SK-N-SH (cell line): Measurements from ENCODE around the gene COL2A1. TPM values are rescaled to one million over a fixed set of nuclear protein-coding genes. Genes with fewer than 3 reads are reported as not detected.

Source experiments
- CTCF ChIA-PET: fragments of 300-600, 350-600 bp; formaldehyde crosslinking; extraction: SDS; loops from one replicate; lab custom pipeline; 2021; lab: Yijun Ruan, JAX
- POLR2A ChIA-PET: fragments of 350-600 bp; sonication (Branson Sonifier 250); formaldehyde crosslinking; extraction: SDS; loops from one replicate; lab custom pipeline; 2020; ENCODE audit warnings: antibody characterized with exemption, inconsistent platforms; lab: Yijun Ruan, JAX
- DNase-seq: peaks from one replicate; pipeline ENCODE4 v3.0.0; 2012
- H2AFZ ChIP-seq: fragments of 200-600 bp; sonication (generic); 2 replicates; pipeline ENCODE4 v1.8.1; 2016; ENCODE audit warnings: antibody characterized with exemption, mild to moderate bottlenecking, low read depth
- H3F3A ChIP-seq: fragments of 200-600 bp; sonication (generic); replicated peaks from 2 replicates; pipeline ENCODE3; 2016; ENCODE audit warnings: antibody characterized with exemption, mild to moderate bottlenecking; ENCODE audit not compliant: insufficient read depth
- H3K27ac ChIP-seq, 2 experiments: fragments of 200-500 bp in 1 of 2; fragments of 200-600 bp in 1 of 2; sonication (Bioruptor generic) in 1 of 2; sonication (generic), shearing (Covaris generic) in 1 of 2; 2 replicates each; pipeline versions ENCODE4 v1.5.1 to v1.6.1; 2014 to 2016; ENCODE audit warnings: low read depth in 2 of 2, inconsistent platforms in 1 of 2, low read length in 1 of 2, mild to moderate bottlenecking in 1 of 2, mixed read lengths in 1 of 2
- H3K27me3 ChIP-seq: fragments of 200-600 bp; sonication (generic), shearing (Covaris generic); 2 replicates; pipeline ENCODE4 v1.6.1; 2016; ENCODE audit warnings: mixed run types; ENCODE audit not compliant: insufficient read depth
- H3K36me3 ChIP-seq, 2 experiments: fragments of 200-500 bp in 1 of 2; fragments of 200-600 bp in 1 of 2; sonication (Bioruptor generic) in 1 of 2; sonication (generic) in 1 of 2; replicated peaks in 1 of 2; 2 replicates each; pipeline versions ENCODE3 to v1.5.1; 2014 to 2016; ENCODE audit warnings: low read length in 1 of 2, mild to moderate bottlenecking in 1 of 2; ENCODE audit not compliant: insufficient read depth in 2 of 2, control insufficient read depth in 1 of 2
- H3K4me1 ChIP-seq, 2 experiments: fragments of 200-500 bp in 1 of 2; fragments of 200-600 bp in 1 of 2; sonication (Bioruptor generic) in 1 of 2; sonication (generic), shearing (Covaris generic) in 1 of 2; 2 replicates each; pipeline versions ENCODE4 v1.5.1 to v1.6.1; 2014 to 2016; ENCODE audit warnings: low read depth in 1 of 2, low read length in 1 of 2, mixed run types in 1 of 2; ENCODE audit not compliant: insufficient read depth in 2 of 2, control insufficient read depth in 1 of 2
- H3K4me2 ChIP-seq: fragments of 200-600 bp; sonication (generic), shearing (Covaris generic); 2 replicates; pipeline ENCODE4 v1.6.1; 2017; ENCODE audit warnings: mixed run types
- H3K4me3 ChIP-seq, 2 experiments: fragments of 200-500 bp in 1 of 2; fragments of 200-600 bp in 1 of 2; sonication (Bioruptor generic) in 1 of 2; sonication (generic), shearing (Covaris generic) in 1 of 2; 2 replicates each; pipeline versions ENCODE4 v1.5.1 to v1.8.1; 2014 to 2016; ENCODE audit warnings: low read depth in 2 of 2, inconsistent platforms in 1 of 2, low read length in 1 of 2, mild to moderate bottlenecking in 1 of 2, mixed read lengths in 1 of 2, moderate library complexity in 1 of 2
- H3K79me2 ChIP-seq: fragments of 200-600 bp; sonication (generic); 2 replicates; pipeline ENCODE4 v1.8.1; 2017; ENCODE audit warnings: mild to moderate bottlenecking; ENCODE audit not compliant: insufficient read depth
- H3K9ac ChIP-seq: fragments of 200-600 bp; sonication (generic); 2 replicates; pipeline ENCODE4 v1.6.1; 2017; ENCODE audit warnings: mixed run types
- H3K9me2 ChIP-seq: fragments of 200-600 bp; sonication (generic); 2 replicates; pipeline ENCODE4 v1.6.1; 2017; ENCODE audit warnings: mixed run types
- H3K9me3 ChIP-seq: fragments of 200-600 bp; sonication (generic); 2 replicates; pipeline ENCODE4 v1.6.1; 2017; ENCODE audit warnings: mixed run types, mild to moderate bottlenecking, moderate library complexity
- H4K20me1 ChIP-seq: fragments of 200-600 bp; sonication (generic); 2 replicates; pipeline ENCODE4 v1.6.1; 2017; ENCODE audit warnings: mild to moderate bottlenecking, mixed run types; ENCODE audit not compliant: insufficient read depth
- CHD2 ChIP-seq: fragments of 150-350 bp; IDR thresholded peaks from 2 replicates; pipeline ENCODE4 v1.6.1; 2018; ENCODE audit warnings: low read length; ENCODE audit not compliant: partially characterized antibody
- ELF1 ChIP-seq: IDR thresholded peaks from 2 replicates; pipeline ENCODE4 v1.4.0; 2012
- EP300 ChIP-seq, 2 experiments: IDR thresholded peaks; 2 replicates each; pipeline versions ENCODE4 v1.4.0 to v1.6.1; 2012; ENCODE audit warnings: borderline replicate concordance in 1 of 2, low read depth in 1 of 2, low read length in 1 of 2
- FOSL2 ChIP-seq: IDR thresholded peaks from 2 replicates; pipeline ENCODE4 v1.4.0; 2012; ENCODE audit warnings: low read depth, mild to moderate bottlenecking, moderate library complexity, borderline replicate concordance
- FOXJ3 ChIP-seq: sonication (generic); formaldehyde crosslinking; IDR thresholded peaks from 2 replicates; pipeline ENCODE4 v1.5.1; 2020; ENCODE audit warnings: mild to moderate bottlenecking, missing genetic modification reagents
- GABPA ChIP-seq: IDR thresholded peaks from 2 replicates; pipeline ENCODE4 v1.4.0; 2012; ENCODE audit warnings: low read depth, mild to moderate bottlenecking
- GATA2 ChIP-seq: sonication (generic); formaldehyde crosslinking; IDR thresholded peaks from 2 replicates; pipeline ENCODE4 v1.5.0; 2020; ENCODE audit warnings: mild to moderate bottlenecking, missing genetic modification reagents
- IRF3 ChIP-seq: fragments of 150-350 bp; IDR thresholded peaks from 2 replicates; pipeline ENCODE4 v1.6.1; 2016; ENCODE audit warnings: mild to moderate bottlenecking, low read depth, low read length
- MAX ChIP-seq: IDR thresholded peaks from 2 replicates; pipeline ENCODE4 v1.4.0; 2012; ENCODE audit warnings: low read depth
- MEF2A ChIP-seq: IDR thresholded peaks from 2 replicates; pipeline ENCODE4 v1.4.0; 2012; ENCODE audit warnings: low read depth, borderline replicate concordance
- MXI1 ChIP-seq: IDR thresholded peaks from 2 replicates; pipeline ENCODE4 v1.6.1; 2012; ENCODE audit warnings: mild to moderate bottlenecking, low read depth, low read length, improper control_type of control experiment
- NFIC ChIP-seq: IDR thresholded peaks from 2 replicates; pipeline ENCODE4 v1.4.0; 2012; ENCODE audit warnings: borderline replicate concordance
- NRF1 ChIP-seq: IDR thresholded peaks from 2 replicates; pipeline ENCODE4 v1.6.1; 2012; ENCODE audit warnings: low read depth, mild to moderate bottlenecking, low read length
- REST ChIP-seq: IDR thresholded peaks from 2 replicates; pipeline ENCODE4 v1.6.1; 2012; ENCODE audit warnings: mild to moderate bottlenecking, low read depth, low read length, moderate library complexity
- RXRA ChIP-seq: IDR thresholded peaks from 2 replicates; pipeline ENCODE4 v1.4.0; 2012; ENCODE audit warnings: low read depth, mild to moderate bottlenecking, borderline replicate concordance
- SIN3A ChIP-seq: IDR thresholded peaks from 2 replicates; pipeline ENCODE4 v1.6.1; 2012; ENCODE audit warnings: low read depth, mild to moderate bottlenecking, low read length, moderate library complexity, borderline replicate concordance
- TCF12 ChIP-seq: IDR thresholded peaks from 2 replicates; pipeline ENCODE4 v1.4.0; 2012
- TEAD4 ChIP-seq: IDR thresholded peaks from 2 replicates; pipeline ENCODE4 v1.4.0; 2012; ENCODE audit warnings: mild to moderate bottlenecking, borderline replicate concordance; ENCODE audit not compliant: insufficient read depth
- YY1 ChIP-seq: IDR thresholded peaks from 2 replicates; pipeline ENCODE4 v1.4.0; 2012; ENCODE audit warnings: low read depth, mild to moderate bottlenecking
- WGBS: methylation state at CpG from one replicate; pipeline ENCODE4 v1.1.6; 2017; ENCODE audit warnings: low lambda C conversion rate; 5-methylcytosine and 5-hydroxymethylcytosine counted together
- polyA plus RNA-seq, 3 experiments: library from polyadenylated mRNA; depleted of rRNA; stranded (reverse); fragments of >200 nt; gene quantifications; 2 replicates each; pipeline ENCODE4 v1.2.3, GENCODE V29; 2012

COL2A1 gene
- polyA plus RNA-seq, 1 of the 3 experiments (the other 2 are of a cell fraction) = 0.02 TPM

- TF ChIP-seq TEAD4 (no peak), TCF12 (no peak), MAX (no peak), NRF1 (no peak), NFIC (no peak), EP300 (IDR thresholded peaks at IDR 0.05; ENCODE audit: borderline replicate concordance in 1 of 2, low read depth in 1 of 2, low read length in 1 of 2) (no peak), CHD2 (no peak), GABPA (no peak), SIN3A (no peak), REST (no peak), FOXJ3 (CRISPR knock-in tag) (no peak), MEF2A (no peak), RXRA (no peak), YY1 (no peak), IRF3 (no peak), MXI1 (no peak), ELF1 (no peak), FOSL2 (no peak), GATA2 (no peak)
- no peak overlapping the region for H2AFZ ChIP-seq
- no peak overlapping the region for H3K4me3 ChIP-seq
- H3K27ac ChIP-seq = no peak overlapping the region
- H3K79me2 ChIP-seq = no peaks in the 10 kb centered on the region
- no peaks in the 10 kb centered on the region for H3K36me3 ChIP-seq
- DNase-seq = no peak
- no peaks in the 10 kb centered on the region for H4K20me1 ChIP-seq
- peaks cover 0 to 10% of the 10 kb centered on the region in 2 experiments; a peak in 1 of 4 replicates for H3K4me1 ChIP-seq
- H3K9ac ChIP-seq = no peak overlapping the region
- ChIA-PET POLR2A (interaction anchor here (1.1 kb wide), 1 partner anchor 16 kb away, joined by 3 read pairs; no protein-coding TSS in a partner anchor), CTCF (interaction anchor here (1.0 to 1.3 kb wide), 4 partner anchors 14 to 639 kb away, joined by 3 to 4 read pairs (median 3); partner anchors contain the start of gene ASB8)
- no peaks in the 10 kb centered on the region for H3K9me3 ChIP-seq
- H3K4me2 ChIP-seq = no peak overlapping the region
- H3K9me2 ChIP-seq = no peaks in the 10 kb centered on the region
- WGBS = 77% methylated on average over 7 of the region's 7 CpGs
- no peaks in the 10 kb centered on the region; the same call in 1 of the 2 replicates for H3K27me3 ChIP-seq
- no peaks in the 10 kb centered on the region for H3F3A ChIP-seq
These were observed 24.1 kb downstream of the COL2A1 start for GRCh38 chr12:47980197-47980596.
